Measurements from ENCODE around the gene HNRNPU.

The HNRNPU gene

DNA sequence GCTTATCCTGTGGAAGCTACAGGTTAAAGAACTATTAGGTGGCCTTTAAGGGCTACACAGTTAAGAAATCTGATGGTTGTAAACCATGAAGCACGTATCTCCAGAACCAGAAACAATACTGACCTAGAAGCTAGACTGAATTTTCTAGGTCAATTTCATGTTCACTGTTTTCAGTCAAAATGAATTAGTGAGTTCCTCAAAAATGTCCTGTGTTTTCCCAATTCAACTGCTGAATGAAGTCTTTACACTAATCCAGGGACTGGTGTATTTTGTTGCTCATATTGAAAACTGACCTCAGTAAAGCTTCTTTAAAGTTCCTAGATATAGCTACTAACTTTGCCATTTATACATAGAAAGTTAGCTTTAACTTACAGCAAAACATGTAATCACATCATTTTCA is 6.0 kb downstream of the HNRNPU start:
- in situ Hi-C loops (cut with MboI; ENCODE audit: low sequenced_read_pairs, unreplicated experiment): no loop called here
- no peak for DNase-seq (ENCODE audit: low spot score)
- TF ChIP-seq, protein P1, sequence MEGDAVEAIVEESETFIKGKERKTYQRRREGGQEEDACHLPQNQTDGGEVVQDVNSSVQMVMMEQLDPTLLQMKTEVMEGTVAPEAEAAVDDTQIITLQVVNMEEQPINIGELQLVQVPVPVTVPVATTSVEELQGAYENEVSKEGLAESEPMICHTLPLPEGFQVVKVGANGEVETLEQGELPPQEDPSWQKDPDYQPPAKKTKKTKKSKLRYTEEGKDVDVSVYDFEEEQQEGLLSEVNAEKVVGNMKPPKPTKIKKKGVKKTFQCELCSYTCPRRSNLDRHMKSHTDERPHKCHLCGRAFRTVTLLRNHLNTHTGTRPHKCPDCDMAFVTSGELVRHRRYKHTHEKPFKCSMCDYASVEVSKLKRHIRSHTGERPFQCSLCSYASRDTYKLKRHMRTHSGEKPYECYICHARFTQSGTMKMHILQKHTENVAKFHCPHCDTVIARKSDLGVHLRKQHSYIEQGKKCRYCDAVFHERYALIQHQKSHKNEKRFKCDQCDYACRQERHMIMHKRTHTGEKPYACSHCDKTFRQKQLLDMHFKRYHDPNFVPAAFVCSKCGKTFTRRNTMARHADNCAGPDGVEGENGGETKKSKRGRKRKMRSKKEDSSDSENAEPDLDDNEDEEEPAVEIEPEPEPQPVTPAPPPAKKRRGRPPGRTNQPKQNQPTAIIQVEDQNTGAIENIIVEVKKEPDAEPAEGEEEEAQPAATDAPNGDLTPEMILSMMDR (IDR thresholded peaks at IDR 0.05; ENCODE audit: borderline replicate concordance, control extremely low read depth, extremely low read depth, insufficient read depth, missing control alignments): no peak

DNA sequence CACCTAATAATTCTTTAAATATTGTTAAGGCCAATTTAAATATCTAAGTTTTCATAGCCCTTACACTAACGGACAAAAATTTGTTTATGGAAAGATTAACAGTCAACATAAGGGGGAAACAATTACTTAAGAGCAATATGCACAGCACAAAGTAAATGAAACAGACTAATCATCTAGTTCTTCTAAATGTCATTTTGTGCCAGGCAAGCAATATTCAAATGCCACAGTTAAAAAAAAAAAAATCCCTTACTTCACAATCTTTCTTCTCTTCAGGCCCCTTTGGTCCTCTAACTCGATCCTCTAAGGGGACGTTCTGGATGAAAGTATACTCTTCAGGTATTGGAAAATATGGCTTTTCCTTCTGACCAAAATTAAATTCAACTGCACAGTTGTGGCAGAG is 6.6 kb downstream of the HNRNPU start:
- no peak for DNase-seq (ENCODE audit: low spot score)
- in situ Hi-C loops (cut with MboI; ENCODE audit: low sequenced_read_pairs, unreplicated experiment): no loop called here
- TF ChIP-seq, protein P1 (IDR thresholded peaks at IDR 0.05; ENCODE audit: borderline replicate concordance, control extremely low read depth, extremely low read depth, insufficient read depth, missing control alignments): no peak

DNA sequence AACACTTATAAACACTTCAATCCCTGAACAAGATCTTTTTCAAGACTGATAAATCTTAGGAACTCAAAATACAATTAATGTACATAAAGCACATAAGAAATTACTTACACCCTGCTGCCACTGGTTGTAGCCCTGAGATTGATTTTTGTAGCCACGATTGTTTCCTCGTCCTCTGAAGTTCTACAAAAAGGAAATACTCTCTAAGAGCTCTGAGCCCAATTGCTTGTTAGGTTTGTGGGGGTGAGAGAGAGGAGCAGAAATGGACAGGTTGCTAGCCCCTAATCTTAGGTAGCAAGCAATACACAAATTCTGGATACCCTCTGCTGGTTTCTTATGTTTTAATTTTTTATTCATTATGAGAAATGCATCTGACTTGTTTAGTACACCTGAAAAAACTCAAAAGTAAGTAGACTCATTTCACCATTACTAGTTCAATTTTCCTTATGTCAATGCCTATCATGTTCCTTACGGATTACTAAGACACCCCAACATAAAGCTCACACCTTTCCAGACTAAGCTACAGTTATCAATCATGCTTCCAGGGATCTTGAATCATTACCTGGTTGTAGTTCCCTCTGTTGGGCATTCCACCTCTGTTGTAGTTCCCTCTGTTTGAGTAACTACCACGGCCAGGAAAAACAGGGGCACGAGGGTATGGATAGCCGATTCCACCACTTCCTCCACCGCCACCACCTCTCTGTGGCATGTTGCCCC is 9.3 kb downstream of the HNRNPU start:
- in situ Hi-C loops (cut with MboI; ENCODE audit: low sequenced_read_pairs, unreplicated experiment): no loop called here
- no peak for DNase-seq (ENCODE audit: low spot score)

DNA sequence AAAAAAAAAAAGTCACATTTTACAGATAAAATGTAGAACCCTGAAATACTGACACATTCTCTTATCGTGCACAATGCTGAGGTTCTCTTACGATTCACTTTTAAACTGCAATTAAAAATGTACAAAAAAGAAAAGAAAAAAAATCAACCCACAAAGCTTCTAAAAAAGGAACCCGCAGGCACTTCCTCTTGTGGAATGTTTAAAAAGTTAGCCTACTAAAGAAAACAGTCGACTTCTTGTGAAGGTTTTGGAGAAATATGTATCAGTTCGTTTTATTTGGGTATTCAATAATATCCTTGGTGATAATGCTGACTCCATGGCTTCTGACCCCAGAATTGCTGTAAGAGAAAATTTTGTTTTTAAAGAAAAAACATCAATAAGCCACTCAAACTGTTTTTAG is 10.2 kb downstream of the HNRNPU start:
- DNase-seq (ENCODE audit: low spot score): no peak
- TF ChIP-seq, protein P1 (IDR thresholded peaks at IDR 0.05; ENCODE audit: borderline replicate concordance, control extremely low read depth, extremely low read depth, insufficient read depth, missing control alignments): no peak
- in situ Hi-C loops (cut with MboI; ENCODE audit: low sequenced_read_pairs, unreplicated experiment): no loop called here

More for the DNA sequence above, 9.3 kb downstream of the HNRNPU start:
- TF ChIP-seq, protein P1 (IDR thresholded peaks at IDR 0.05; ENCODE audit: borderline replicate concordance, control extremely low read depth, extremely low read depth, insufficient read depth, missing control alignments): no peak

DNA sequence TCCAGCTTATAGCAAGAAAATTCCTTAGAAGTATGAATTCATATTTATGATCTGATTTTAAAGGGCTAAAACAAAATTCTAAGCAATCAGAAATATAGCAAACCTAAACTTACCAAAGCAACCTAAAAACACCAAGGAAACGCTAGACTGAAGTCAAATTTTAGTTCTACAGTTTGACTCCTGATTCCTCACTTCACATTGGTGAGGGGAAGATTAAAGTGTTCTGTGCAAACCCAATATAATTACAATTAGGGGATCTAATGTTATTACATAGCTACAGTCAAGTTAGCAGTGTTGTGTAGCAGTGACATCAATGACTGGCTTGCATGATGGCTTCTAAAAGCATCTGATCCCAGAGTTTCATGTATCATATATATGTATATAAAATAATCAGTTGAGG is 11.6 kb downstream of the HNRNPU start:
- no peak for DNase-seq (ENCODE audit: low spot score)
- TF ChIP-seq, protein P1 (IDR thresholded peaks at IDR 0.05; ENCODE audit: borderline replicate concordance, control extremely low read depth, extremely low read depth, insufficient read depth, missing control alignments): no peak
- in situ Hi-C loops (cut with MboI; ENCODE audit: low sequenced_read_pairs, unreplicated experiment): no loop called here

DNA sequence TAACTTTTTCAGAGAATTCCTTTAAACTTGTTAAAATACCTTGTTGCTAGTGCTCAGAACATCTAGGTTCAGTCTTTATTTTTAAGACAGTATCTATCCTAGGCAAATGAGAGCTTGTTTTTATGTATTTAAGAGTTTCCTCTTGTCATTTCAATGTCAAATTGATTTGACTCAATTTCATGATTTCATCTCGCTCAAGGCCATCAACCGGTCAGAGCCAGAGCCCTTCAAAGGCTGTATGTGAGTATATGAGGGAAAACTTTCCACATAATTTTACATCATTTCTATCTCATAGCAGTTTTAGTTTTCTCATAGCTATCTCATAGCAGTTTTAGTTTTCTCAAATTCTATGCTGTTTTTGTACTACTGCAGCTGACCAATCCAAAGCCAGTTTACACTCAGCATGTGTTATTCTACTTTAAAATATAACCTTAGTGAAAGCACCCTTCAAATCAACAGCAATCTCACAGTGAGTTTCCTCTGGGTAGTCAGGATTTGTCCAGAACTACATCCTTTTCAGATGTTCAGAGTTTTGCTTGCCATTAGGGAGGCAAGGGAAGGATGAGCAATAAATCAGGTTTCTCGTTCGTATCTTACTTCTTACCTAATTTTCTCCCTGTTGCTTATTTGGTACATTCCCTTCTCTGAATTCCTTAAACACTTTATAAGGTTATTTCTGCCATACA is 12.7 kb downstream of the HNRNPU start:
- no peak for DNase-seq (ENCODE audit: low spot score)
- in situ Hi-C loops (cut with MboI; ENCODE audit: low sequenced_read_pairs, unreplicated experiment): no loop called here
- TF ChIP-seq, protein P1 (IDR thresholded peaks at IDR 0.05; ENCODE audit: borderline replicate concordance, control extremely low read depth, extremely low read depth, insufficient read depth, missing control alignments): no peak
